ENCODE data around the gene FGF18. TPM values are rescaled to one million over a fixed set of nuclear protein-coding genes. Genes with fewer than 3 reads are reported as not detected.
"Not testable (repeated sequence)": the region's sequence is repeated elsewhere in the genome, so short reads cannot be mapped to it uniquely, and the experiment has no call there.

The FGF18 gene
- total and polyA plus RNA-seq, 9 of the 15 experiments (the other 6 are each of a cell fraction or from before 2014, with no cell fraction given) = 0.05 to 0.18 (median 0.11) TPM; not detected in 6

GRCh38 chr5:171413153-171413910, 6.1 kb upstream of the FGF18 start:
- Histone ChIP-seq H3K4me2 (ENCODE audit: insufficient read depth, low read length) (no peak overlapping the region), H3K36me3 (ENCODE audit: control insufficient read depth, insufficient read depth, low read length) (peaks cover 52% of the 10 kb centered on the region), H3K4me3 (no peak overlapping the region), H3K27ac (ENCODE audit: extremely low read depth, low read depth, low read length) (no peak overlapping the region), H3K9ac (ENCODE audit: insufficient read depth in 1 of 2, low read depth in 2 of 2, low read length in 2 of 2) (no peak overlapping the region), H3K27me3 (ENCODE audit: control insufficient read depth in 2 of 2, insufficient read depth in 2 of 2, low read length in 2 of 2) (no peaks in the 10 kb centered on the region), H3K9me3 (replicated peaks; ENCODE audit: control insufficient read depth, insufficient read depth, low read depth, low read length) (no peaks in the 10 kb centered on the region), H3K79me2 (ENCODE audit: control insufficient read depth, insufficient read depth, low read length) (peaks cover 18% of the 10 kb centered on the region), H4K20me1 (replicated peaks; ENCODE audit: control insufficient read depth, insufficient read depth, low read length) (peaks cover 23% of the 10 kb centered on the region), H2AFZ (ENCODE audit: low read depth, low read length) (no peak overlapping the region), H3K9me1 (ENCODE audit: control insufficient read depth, insufficient read depth, low read length) (no peaks in the 10 kb centered on the region), H3K4me1 (replicated peaks in 1 of 2; ENCODE audit: control insufficient read depth in 2 of 2, insufficient read depth in 2 of 2, low read length in 2 of 2) (peaks cover under 1 to 10% of the 10 kb centered on the region in 2 experiments; a peak in 2 of 5 replicates)
- peak; percentile 52 for ATAC-seq
- TF ChIP-seq RFX5 (IDR thresholded peaks at IDR 0.05; ENCODE audit: low read depth, low read length) (no peak), RBM34 (IDR thresholded peaks at IDR 0.05; ENCODE audit: borderline replicate concordance, insufficient read depth, low read length) (no peak), RBM22 (IDR thresholded peaks at IDR 0.05; ENCODE audit: low read depth, low read length, poor library complexity, severe bottlenecking) (no peak), ZNF282 (CRISPR knock-in tag; IDR thresholded peaks at IDR 0.05) (no peak), PRPF4 (IDR thresholded peaks at IDR 0.05; ENCODE audit: insufficient read depth, low read depth, low read length, poor library complexity, severe bottlenecking) (no peak), POLR2AphosphoS5 (IDR thresholded peaks at IDR 0.05; ENCODE audit: control insufficient read depth, insufficient read depth, low read depth, low read length) (peak; percentile 57; the same call in 1 of the 2 replicates), POLR2A (conservative IDR thresholded peaks at IDR 0.05) (peak; percentile 74), TSC22D4 (tag; IDR thresholded peaks at IDR 0.05) (no peak), SP1 (CRISPR knock-in tag; IDR thresholded peaks at IDR 0.05) (no peak), PHTF2 (CRISPR knock-in tag; IDR thresholded peaks at IDR 0.05) (0 out of 2 replicates have a peak, but pooled peaks have one; percentile 21), PML (IDR thresholded peaks at IDR 0.05; ENCODE audit: low read length) (0 out of 2 replicates have a peak, but pooled peaks have one; percentile 40), SUPT5H (IDR thresholded peaks at IDR 0.05) (peak; percentile 63)
- FAIRE-seq = no peak
- intact Hi-C loops (cut with micrococcal nuclease) (no loop called here), in situ Hi-C loops (cut with MboI) (loop anchor here (10.0 kb wide), 1 partner anchor 621 kb away; no protein-coding TSS in a partner anchor)
- WGBS (ENCODE audit: insufficient coverage, low coverage, missing lambda C conversion rate) = 63% methylated on average over 3 of the region's 3 CpGs
- ChIA-PET CTCF (ENCODE audit: low intra/inter-chr PET ratio) (no interaction called here), POLR2A (interaction anchor here (0.5 to 2.0 kb wide), 5 partner anchors 9 to 27 kb away, joined by 3 to 8 read pairs (median 3); no protein-coding TSS in a partner anchor)
- TSS peak; percentile 5 for BruUV-seq (replicated peaks)
- no peak for DNase-seq (ENCODE audit: extremely low read depth in 1 of 4, low spot score in 3 of 4)

- POLR2A ChIA-PET = interaction anchor here (0.8 to 2.0 kb wide), 3 partner anchors 9 to 26 kb away, joined by 3 to 8 read pairs (median 6); no protein-coding TSS in a partner anchor
These were observed 5.5 kb upstream of the FGF18 start for GRCh38 chr5:171413993-171414392.

More at GRCh38 chr5:171413993-171414392, 5.5 kb upstream of the FGF18 start:
- FAIRE-seq; H2AFZ ChIP-seq (ENCODE audit: low read depth, low read length); DNase-seq (ENCODE audit: extremely low read depth in 1 of 4, low spot score in 3 of 4); H3K27ac ChIP-seq (ENCODE audit: extremely low read depth, low read depth, low read length); H3K4me3 ChIP-seq; H3K4me2 ChIP-seq (ENCODE audit: insufficient read depth, low read length); intact Hi-C loops (cut with micrococcal nuclease); H3K9ac ChIP-seq (ENCODE audit: insufficient read depth in 1 of 2, low read depth in 2 of 2, low read length in 2 of 2); H3K27me3 ChIP-seq (ENCODE audit: control insufficient read depth in 2 of 2, insufficient read depth in 2 of 2, low read length in 2 of 2); H3K9me1 ChIP-seq (ENCODE audit: control insufficient read depth, insufficient read depth, low read length); BruUV-seq (replicated peaks); H3K9me3 ChIP-seq (replicated peaks; ENCODE audit: control insufficient read depth, insufficient read depth, low read depth, low read length): not testable (repeated sequence)
- WGBS (ENCODE audit: insufficient coverage, low coverage, missing lambda C conversion rate) = 39% methylated on average over 5 of the region's 5 CpGs
- Histone ChIP-seq H3K4me1 (replicated peaks in 1 of 2; ENCODE audit: control insufficient read depth in 2 of 2, insufficient read depth in 2 of 2, low read length in 2 of 2) (peaks cover 7 to 10% of the 10 kb centered on the region in 2 experiments; a peak in 4 of 5 replicates), H3K36me3 (ENCODE audit: control insufficient read depth, insufficient read depth, low read length) (peaks cover 45% of the 10 kb centered on the region), H4K20me1 (replicated peaks; ENCODE audit: control insufficient read depth, insufficient read depth, low read length) (peaks cover 19% of the 10 kb centered on the region), H3K79me2 (ENCODE audit: control insufficient read depth, insufficient read depth, low read length) (peaks cover 11% of the 10 kb centered on the region)
- ATAC-seq = peak; percentile 2; the same call in 1 of the 3 replicates
- CTCF ChIA-PET (ENCODE audit: low intra/inter-chr PET ratio) = interaction anchor here (0.6 kb wide), 1 partner anchor 64 kb away, joined by 4 read pairs; no protein-coding TSS in a partner anchor
- in situ Hi-C loops (cut with MboI) = loop anchor here (10.0 kb wide), 1 partner anchor 621 kb away; no protein-coding TSS in a partner anchor
